SHP77 (cell line): ENCODE measurements around the gene MZT2A.
"Not testable (repeated sequence)": the region's sequence is repeated elsewhere in the genome, so short reads cannot be mapped to it uniquely, and the experiment has no call there.

Source experiments
- DNase-seq, 2 experiments: peaks; one replicate each; lab custom pipeline; 2025; lab: John Stamatoyannopoulos, UW

Gene MZT2A

DNA sequence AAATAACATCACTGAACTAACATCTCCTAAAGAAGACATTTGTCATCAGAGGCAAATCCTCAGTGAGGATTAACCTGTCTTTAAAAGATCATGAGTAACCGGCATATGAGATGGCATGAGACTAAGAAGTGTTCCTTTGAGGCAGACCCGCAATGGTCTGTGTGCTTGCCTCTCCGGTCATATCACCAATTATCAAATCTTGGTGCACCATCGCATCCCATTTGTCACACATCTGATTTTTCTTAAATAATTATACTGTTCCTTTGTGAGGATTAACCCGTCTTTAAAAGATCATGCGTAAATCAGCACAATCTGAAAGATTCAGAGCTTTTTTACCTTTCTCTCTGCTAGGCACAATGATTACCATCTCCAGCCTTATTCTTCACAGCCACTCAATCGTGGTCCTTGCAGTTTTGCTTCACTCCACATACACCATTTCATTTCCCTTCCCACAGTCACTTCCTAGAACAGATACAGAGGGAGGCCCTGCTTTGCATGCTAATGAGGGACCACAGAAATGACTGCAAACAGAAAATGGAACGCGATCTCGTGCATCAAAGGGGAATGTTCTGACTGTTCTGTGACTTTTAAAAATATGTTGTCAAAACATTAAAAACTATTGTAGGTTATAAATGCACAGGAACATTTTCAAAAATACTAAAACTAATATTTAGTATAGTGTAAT is 40.8 kb downstream of the MZT2A start:
- not testable (repeated sequence) for DNase-seq

DNA sequence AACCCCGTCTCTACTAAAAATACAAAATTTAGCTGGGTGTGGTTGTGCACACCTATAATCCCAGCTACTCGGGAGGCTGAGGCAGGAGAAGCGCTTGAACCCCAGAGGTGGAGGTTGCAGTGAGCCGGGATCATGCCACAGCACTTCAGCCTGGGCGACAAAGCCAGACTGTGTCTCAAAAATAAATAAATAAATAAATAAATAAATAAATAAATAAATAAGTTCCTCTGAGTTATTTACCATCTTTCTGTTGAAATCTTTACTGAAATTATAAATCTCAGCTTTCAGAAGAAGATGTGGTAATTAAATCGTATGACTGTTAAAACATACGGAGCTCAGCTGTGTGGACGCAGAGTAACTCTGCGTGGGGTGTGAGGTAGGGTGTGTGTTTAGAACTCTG is 44.2 kb downstream of the MZT2A start:
- not testable (repeated sequence) for DNase-seq

DNA sequence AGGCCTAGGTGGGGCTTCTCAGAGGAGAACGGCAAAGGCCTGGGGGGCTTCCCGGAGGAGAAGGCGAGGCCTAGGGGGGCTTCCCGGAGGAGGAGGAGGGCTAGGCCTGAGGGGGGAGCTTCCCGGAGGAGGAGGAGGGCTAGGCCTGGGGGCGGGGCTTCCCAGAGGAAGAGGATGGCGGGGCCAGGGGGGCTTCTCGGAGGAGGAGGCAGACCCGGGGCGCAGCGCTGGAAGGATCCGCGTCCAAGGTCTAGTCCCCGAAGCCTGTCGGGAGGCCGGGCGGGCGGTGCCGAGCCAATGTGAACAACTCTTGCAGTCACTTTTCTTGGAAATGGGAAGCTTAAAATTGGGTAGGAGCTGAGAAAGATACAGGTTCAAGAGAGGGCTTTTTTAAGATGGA is 46.3 kb downstream of the MZT2A start:
- no peak for DNase-seq

DNA sequence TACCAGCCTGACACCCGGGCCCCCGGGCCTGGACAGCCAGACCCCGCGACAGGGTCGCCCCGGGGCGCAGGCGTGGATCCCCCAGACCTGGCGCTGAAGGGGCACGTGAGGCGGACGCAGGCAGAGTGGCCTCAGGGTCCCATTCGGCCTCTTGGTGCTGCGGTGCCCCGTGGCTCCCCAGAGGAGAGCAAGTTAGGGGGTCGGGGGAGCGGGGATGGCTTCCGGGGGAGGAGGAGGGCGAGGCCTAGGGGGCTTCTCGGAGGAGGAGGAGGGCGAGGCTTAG is 46.7 kb downstream of the MZT2A start:
- not testable (repeated sequence) for DNase-seq

DNA sequence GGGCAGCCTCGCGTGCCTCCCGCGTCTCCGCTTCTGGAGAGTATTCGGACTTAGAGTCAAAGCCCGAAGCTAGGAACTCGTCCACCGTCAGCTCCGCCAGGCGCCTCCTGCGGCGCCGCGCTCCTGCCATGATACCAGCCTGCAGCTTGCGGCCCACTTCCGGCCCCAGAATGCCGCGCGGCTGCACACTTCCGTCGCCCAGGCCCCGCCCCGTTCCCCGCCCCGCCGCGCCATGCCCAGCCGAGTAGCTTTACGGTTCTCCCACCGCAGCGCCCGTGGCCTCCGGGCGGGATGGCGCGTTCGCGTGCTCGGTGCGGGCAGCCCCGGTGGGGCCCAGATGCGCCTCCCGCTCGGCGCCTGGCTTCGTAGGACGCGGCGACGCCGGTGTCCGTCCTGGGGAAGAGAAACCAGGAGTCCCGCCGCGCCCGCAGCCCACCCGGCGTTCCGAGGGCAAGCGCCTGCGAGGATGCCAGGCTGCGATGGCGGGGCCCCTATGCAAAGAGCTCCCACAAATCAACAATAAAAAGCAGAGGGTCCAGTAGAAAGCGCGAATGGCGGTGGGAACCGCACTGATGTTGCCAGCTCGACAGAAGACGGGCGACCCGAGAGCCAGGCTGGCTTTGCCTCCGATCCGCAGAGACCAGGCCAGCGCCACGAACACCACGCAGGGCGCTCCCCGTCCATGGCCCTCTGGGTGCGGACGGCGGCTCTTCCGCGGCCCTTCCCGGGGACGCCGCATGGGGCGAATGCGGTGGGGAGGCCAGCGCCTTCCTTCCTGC is 47.3 kb downstream of the MZT2A start:
- not testable (repeated sequence) for DNase-seq

DNA sequence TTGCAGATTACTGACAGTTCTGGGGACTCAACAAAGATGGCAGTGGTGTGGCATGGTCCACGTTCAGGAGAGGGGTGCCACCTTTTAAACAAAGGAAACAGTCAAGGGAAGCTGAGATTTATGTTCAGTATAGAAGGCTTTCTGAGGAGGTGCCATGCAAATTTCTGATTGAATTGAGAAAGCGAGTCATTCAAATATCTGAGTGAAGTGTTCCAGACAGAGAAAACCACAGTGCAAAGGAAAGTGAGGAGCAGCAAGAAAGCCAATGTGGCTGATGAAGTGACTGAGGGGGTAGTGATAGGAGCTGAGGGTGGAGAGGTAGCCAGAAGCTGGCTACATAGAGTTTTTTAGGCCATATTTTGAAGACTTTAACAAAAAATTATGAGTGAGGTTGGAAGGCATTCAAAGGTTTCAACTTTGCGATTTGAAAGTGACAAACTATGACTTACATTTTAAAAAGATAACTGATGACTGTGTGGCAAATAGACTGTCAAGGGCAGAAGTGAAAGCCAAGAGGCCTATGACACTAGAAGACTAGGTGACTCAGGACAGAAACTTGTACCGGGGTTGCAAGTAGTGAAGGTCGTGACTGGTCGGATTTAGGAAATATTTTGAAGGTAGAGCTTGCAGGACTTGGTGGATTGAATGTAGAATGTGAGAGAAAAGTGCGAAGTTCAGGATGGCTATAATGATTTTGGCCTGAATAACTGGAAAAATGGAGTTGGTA is 51.3 kb downstream of the MZT2A start:
- DNase-seq = not testable (repeated sequence)
